ENCODE measurements around the gene IFITM2. TPM values are rescaled to one million over a fixed set of nuclear protein-coding genes. Genes with fewer than 3 reads are reported as not detected.

IFITM2 gene
- total and polyA plus RNA-seq, 2 of the 4 experiments (the other 2 are of a cell fraction) = 31.2 to 564 TPM

DNA sequence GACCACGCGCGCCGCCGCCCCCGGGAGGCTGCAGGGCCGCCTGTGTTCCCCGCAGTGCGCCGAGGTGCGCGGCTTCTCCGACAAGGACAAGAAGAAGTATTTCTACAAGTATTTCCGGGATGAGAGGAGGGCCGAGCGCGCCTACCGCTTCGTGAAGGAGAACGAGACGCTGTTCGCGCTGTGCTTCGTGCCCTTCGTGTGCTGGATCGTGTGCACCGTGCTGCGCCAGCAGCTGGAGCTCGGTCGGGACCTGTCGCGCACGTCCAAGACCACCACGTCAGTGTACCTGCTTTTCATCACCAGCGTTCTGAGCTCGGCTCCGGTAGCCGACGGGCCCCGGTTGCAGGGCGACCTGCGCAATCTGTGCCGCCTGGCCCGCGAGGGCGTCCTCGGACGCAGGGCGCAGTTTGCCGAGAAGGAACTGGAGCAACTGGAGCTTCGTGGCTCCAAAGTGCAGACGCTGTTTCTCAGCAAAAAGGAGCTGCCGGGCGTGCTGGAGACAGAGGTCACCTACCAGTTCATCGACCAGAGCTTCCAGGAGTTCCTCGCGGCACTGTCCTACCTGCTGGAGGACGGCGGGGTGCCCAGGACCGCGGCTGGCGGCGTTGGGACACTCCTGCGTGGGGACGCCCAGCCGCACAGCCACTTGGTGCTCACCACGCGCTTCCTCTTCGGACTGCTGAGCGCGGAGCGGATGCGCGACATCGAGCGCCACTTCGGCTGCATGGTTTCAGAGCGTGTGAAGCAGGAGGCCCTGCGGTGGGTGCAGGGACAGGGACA is 26.7 kb upstream of the IFITM2 start:
- no peak for DNase-seq
- no peak overlapping the region for H4K5ac ChIP-seq (ENCODE audit: low read depth, low read length)
- no peak overlapping the region for H3K4ac ChIP-seq (ENCODE audit: low read depth, low read length)
- no peak overlapping the region for H3K18ac ChIP-seq (ENCODE audit: low read depth, low read length)
- no peak overlapping the region for H2BK5ac ChIP-seq (ENCODE audit: low read depth, low read length, poor library complexity, severe bottlenecking)
- H3K9me1 ChIP-seq (ENCODE audit: insufficient read depth, low read length) = no peaks in the 10 kb centered on the region
- dilution Hi-C loops (cut with HindIII; ENCODE audit: low sequenced_read_pairs, unreplicated experiment) = no loop called here
- intact Hi-C loops (cut with micrococcal nuclease) = no loop called here
- no TSS peak for BruUV-seq (replicated peaks)
- no peak overlapping the region for H3K4me3 ChIP-seq (ENCODE audit: insufficient read depth, low read depth, low read length)
- no peak overlapping the region for H3K27ac ChIP-seq (ENCODE audit: insufficient read depth, low read length)
- no peak overlapping the region for H2AFZ ChIP-seq (replicated peaks; ENCODE audit: low read length, poor library complexity)
- CTCF ChIA-PET = no interaction called here
- no peak overlapping the region for H3K9ac ChIP-seq (ENCODE audit: low read depth, low read length)
- peaks cover 4% of the 10 kb centered on the region for H3K9me3 ChIP-seq (ENCODE audit: control insufficient read depth, insufficient read depth, low read length)
- no peak overlapping the region for H2BK15ac ChIP-seq (ENCODE audit: low read depth, low read length)
- no peaks in the 10 kb centered on the region for H3K79me1 ChIP-seq (ENCODE audit: low read depth in 1 of 2, low read length in 2 of 2)
- H3K56ac ChIP-seq (ENCODE audit: extremely low read depth, insufficient read depth, low read length) = no peak overlapping the region
- no peaks in the 10 kb centered on the region for H3K36me3 ChIP-seq (ENCODE audit: control insufficient read depth, insufficient read depth, low read length)
- no peak overlapping the region for H2BK120ac ChIP-seq (ENCODE audit: low read depth, low read length)
- H3K23ac ChIP-seq (ENCODE audit: low read depth, low read length) = no peak overlapping the region
- no peaks in the 10 kb centered on the region for H3K4me1 ChIP-seq (ENCODE audit: control insufficient read depth, insufficient read depth, low read length)
- no peaks in the 10 kb centered on the region for H4K20me1 ChIP-seq (ENCODE audit: insufficient read depth, low read length)
- in situ Hi-C loops (cut with MboI; ENCODE audit: low sequenced_read_pairs) = loop anchor here (10.0 kb wide), 1 partner anchor 56 kb away; no protein-coding TSS in a partner anchor
- H4K8ac ChIP-seq (ENCODE audit: low read depth in 2 of 2, low read length in 2 of 2) = no peak overlapping the region
- peaks cover 68% of the 10 kb centered on the region for H3K27me3 ChIP-seq (ENCODE audit: control insufficient read depth, insufficient read depth, low read length)
- WGBS, 2 experiments (ENCODE audit: extremely low coverage in 2 of 2, insufficient read length in 1 of 2) = 13% methylated on average over 48 of the region's 79 CpGs; no CpG with 5 or more reads in 1 of the 2 experiments
- ATAC-seq (ENCODE audit: low read depth) = no peak
- POLR2A ChIA-PET (ENCODE audit: unreplicated experiment) = interaction anchor here (0.5 kb wide), 1 partner anchor 8 kb away, joined by 3 read pairs; the partner anchor contains the start of gene PGGHG
- H3K4me2 ChIP-seq (ENCODE audit: low read depth, low read length) = no peak overlapping the region
- no peak overlapping the region for H3K14ac ChIP-seq (replicated peaks; ENCODE audit: low read depth, low read length)
- H2AK9ac ChIP-seq (replicated peaks; ENCODE audit: low read depth, low read length, poor library complexity) = no peak overlapping the region
- no peak overlapping the region for H2BK20ac ChIP-seq (ENCODE audit: low read depth, low read length)
- TF ChIP-seq POLR2A (IDR thresholded peaks at IDR 0.05; ENCODE audit: low read depth, low read length) = no peak
- no peak for TF ChIP-seq NFE2L2 (IDR thresholded peaks at IDR 0.05; ENCODE audit: low read depth, low read length)
- TF ChIP-seq CEBPB (IDR thresholded peaks at IDR 0.05; ENCODE audit: low read depth, low read length) = no peak
- no peak for TF ChIP-seq CHD1 (IDR thresholded peaks at IDR 0.05; ENCODE audit: low read depth, low read length)
- TF ChIP-seq FOS (IDR thresholded peaks at IDR 0.05; ENCODE audit: low read depth, low read length) = no peak
- TF ChIP-seq BHLHE40 (IDR thresholded peaks at IDR 0.05; ENCODE audit: low read depth, low read length) = no peak
- TF ChIP-seq, protein P1, sequence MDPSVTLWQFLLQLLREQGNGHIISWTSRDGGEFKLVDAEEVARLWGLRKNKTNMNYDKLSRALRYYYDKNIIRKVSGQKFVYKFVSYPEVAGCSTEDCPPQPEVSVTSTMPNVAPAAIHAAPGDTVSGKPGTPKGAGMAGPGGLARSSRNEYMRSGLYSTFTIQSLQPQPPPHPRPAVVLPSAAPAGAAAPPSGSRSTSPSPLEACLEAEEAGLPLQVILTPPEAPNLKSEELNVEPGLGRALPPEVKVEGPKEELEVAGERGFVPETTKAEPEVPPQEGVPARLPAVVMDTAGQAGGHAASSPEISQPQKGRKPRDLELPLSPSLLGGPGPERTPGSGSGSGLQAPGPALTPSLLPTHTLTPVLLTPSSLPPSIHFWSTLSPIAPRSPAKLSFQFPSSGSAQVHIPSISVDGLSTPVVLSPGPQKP (IDR thresholded peaks at IDR 0.05; ENCODE audit: borderline replicate concordance, low read depth, low read length) = no peak
- TF ChIP-seq MXI1 (IDR thresholded peaks at IDR 0.05; ENCODE audit: borderline replicate concordance, low read depth, low read length) = no peak
- TF ChIP-seq RCOR1 (IDR thresholded peaks at IDR 0.05; ENCODE audit: insufficient replicate concordance, low read length) = no peak
- no peak overlapping the region for H4K91ac ChIP-seq (ENCODE audit: insufficient read depth, low read depth, low read length)
- H2AK5ac ChIP-seq (ENCODE audit: low read depth, low read length) = no peak overlapping the region

All from IMR-90 (cell line).